Adrenal gland (tissue), 12 donors: ENCODE measurements around the gene SCT. TPM values are rescaled to one million over a fixed set of nuclear protein-coding genes. Genes with fewer than 3 reads are reported as not detected.
A peak's percentile ranks its signal among the peaks of the same experiment; 100 is the strongest.

Experiments
- DNase-seq, 7 donors: peaks; one replicate each; pipeline ENCODE4 v3.0.0-alpha.2; 2019 to 2020
- H3K27ac ChIP-seq, 5 donors: fragments of 200-600 bp; sonication (generic) in 4 of 5; 1 replicate in 3 of 5; 2 replicates in 2 of 5; pipeline versions ENCODE4 v1.5.1 to v1.8.0; 2016 to 2020; ENCODE audit warnings: mild to moderate bottlenecking in 1 of 5
- H3K27me3 ChIP-seq: fragments of 200-600 bp; 2 replicates; pipeline ENCODE4 v1.8.0; 2021
- H3K36me3 ChIP-seq, 2 donors: fragments of 200-600 bp; replicated peaks in 1 of 2; 1 replicate in 1 of 2; 2 replicates in 1 of 2; pipeline versions ENCODE4 v1.5.1 to v1.8.0; 2018 to 2022
- H3K4me1 ChIP-seq, 2 donors: fragments of 200-600 bp; replicated peaks in 1 of 2; 1 replicate in 1 of 2; 2 replicates in 1 of 2; pipeline versions ENCODE4 v1.5.1 to v1.8.0; 2018 to 2021
- H3K4me3 ChIP-seq, 4 donors: fragments of 200-600 bp; sonication (generic) in 3 of 4; one replicate each; pipeline ENCODE4 v1.5.1; 2016 to 2018
- H3K9me3 ChIP-seq, 3 donors: fragments of 200-600 bp; sonication (generic) in 1 of 3; replicated peaks in 1 of 3; 1 replicate in 2 of 3; 2 replicates in 1 of 3; pipeline versions ENCODE4 v1.5.1 to v1.8.0; 2016 to 2021
- POLR2A ChIP-seq, 2 donors: fragments of 450-650 bp; IDR thresholded peaks; one replicate each; pipeline ENCODE4 v1.6.1; 2017; ENCODE audit warnings: antibody characterized with exemption in 2 of 2, mild to moderate bottlenecking in 2 of 2, moderate library complexity in 1 of 2
- WGBS, 4 donors: extraction: QIAGEN DNeasy Blood & Tissue Kit in 2 of 4; methylation state at CpG; one replicate each; pipeline versions ENCODE4 v1.1.5 to v1.1.7; 2013 to 2017; 5-methylcytosine and 5-hydroxymethylcytosine counted together
- intact Hi-C, 2 donors: fragments of 100-400 bp; cut with DNase I; formaldehyde crosslinking; loops; one replicate each; pipeline versions ENCODE4 v1.14.1 to v1.15.0; 2022 to 2023
- polyA plus RNA-seq, 3 donors: library from polyadenylated mRNA; stranded (reverse); fragments of 200-250 nt in 2 of 3; fragments of 350-450 nt in 1 of 3; fragmentation: Illumina TruSeq in 1 of 3; extraction: RNeasy Lipid Tissue Mini Kit (QIAGEN cat#74804) in 1 of 3; gene quantifications; one replicate each; pipeline ENCODE4 v1.2.3, GENCODE V29; 2013 to 2014
- total RNA-seq, 9 donors: library from RNA; depleted of rRNA in 4 of 9; stranded (reverse); fragments of >200 nt in 4 of 9; fragments of 120-200 nt in 1 of 9; fragmentation: NEBNext Ultra II Directional in 1 of 9; extraction: Animal tissue kit (Norgen Biotek cat#: 25700) in 1 of 9; gene quantifications; one replicate each; pipeline versions ENCODE4 v1.1.0 to v1.2.4, GENCODE V29; 2013 to 2023
- TF ChIP-seq, protein P1 (sequence below), 6 experiments: fragments of 450-650 bp in 4 of 6; fragments of 200-600 bp in 2 of 6; sonication (generic) in 1 of 6; IDR thresholded peaks; 1 replicate in 5 of 6; 2 replicates in 1 of 6; pipeline versions ENCODE4 v1.5.1 to v1.8.0; 2016 to 2021; ENCODE audit warnings: antibody characterized with exemption in 6 of 6, mild to moderate bottlenecking in 2 of 6, moderate library complexity in 1 of 6
- donor health status: healthy with polysubstance abuse.
- donor health status: Bipolar disorder and iron deficiency.
- donor health status: DM: yes; HTN: yes; CAD: no.
- donor health status: DM: no; HTN: no; CAD: no.
- donor health status: DM: no; HTN: no; CAD: no.
- donor health status: DM: yes; HTN: yes; CAD: no.

SCT gene
- total and polyA plus RNA-seq, 12 donors = 0.61 to 0.67 TPM; not detected in 10

DNA sequence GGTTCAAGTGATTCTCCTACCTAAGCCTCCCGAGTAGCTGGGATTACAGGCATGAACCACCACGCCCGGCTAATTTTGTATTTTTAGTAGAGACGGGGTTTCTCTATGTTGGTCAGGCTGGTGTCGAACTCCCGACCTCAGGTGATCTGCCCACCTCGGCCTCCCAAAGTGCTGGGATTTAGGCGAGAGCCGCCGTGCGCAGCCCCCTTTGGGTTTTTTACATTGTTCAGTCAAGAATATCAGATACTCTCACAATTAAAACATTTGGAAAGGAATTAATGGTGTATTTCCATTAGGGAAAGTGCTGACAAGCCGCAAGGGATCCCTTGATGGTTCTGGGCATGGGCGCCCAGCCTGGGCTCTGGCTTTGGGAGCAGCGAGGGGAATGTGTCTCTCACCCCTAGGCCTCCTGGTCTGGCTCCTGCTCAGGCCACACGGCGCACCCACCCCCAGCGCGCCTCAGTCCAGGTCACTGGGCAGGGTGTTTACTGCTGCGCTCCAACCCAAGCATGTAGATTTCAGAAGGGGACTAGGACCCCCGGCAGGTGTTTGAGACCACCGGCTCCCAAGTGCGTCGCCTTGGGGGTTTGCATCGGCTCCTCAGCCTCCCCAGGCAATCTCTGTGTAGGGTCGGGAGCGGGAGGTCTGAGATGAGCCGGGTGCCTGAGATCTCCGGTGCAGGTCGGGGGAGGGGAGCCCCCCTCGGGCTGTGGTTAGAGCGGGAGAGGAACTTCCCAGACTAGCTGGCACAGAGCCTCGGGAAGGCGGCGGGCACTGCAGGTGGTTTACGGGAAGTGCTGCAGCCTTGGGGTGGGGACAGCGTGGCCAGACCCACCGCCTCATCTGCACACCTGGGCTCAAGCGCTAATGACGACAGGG is 10.4 kb downstream of the SCT start:
- intact Hi-C loops = no loop called here
- Histone ChIP-seq H3K27ac (peak overlapping the region in 3 of 5 donors; percentile 14 to 98 (median 87)), H3K4me1 (peaks cover 0 to 14% of the 10 kb centered on the region in 2 donors), H3K9me3 (no peaks in the 10 kb centered on the region), H3K36me3 (peaks cover 0 to 24% of the 10 kb centered on the region in 2 donors), H3K27me3 (no peaks in the 10 kb centered on the region), H3K4me3 (peak overlapping the region in 1 of 4 donors; percentile 66)
- WGBS, 4 donors = 81 to 91% (median 85%) methylated on average over 27 to 39 of the region's 39 CpGs
- peak in 2 of 7 donors; percentile 32 to 42 for DNase-seq
- TF ChIP-seq, protein P1, sequence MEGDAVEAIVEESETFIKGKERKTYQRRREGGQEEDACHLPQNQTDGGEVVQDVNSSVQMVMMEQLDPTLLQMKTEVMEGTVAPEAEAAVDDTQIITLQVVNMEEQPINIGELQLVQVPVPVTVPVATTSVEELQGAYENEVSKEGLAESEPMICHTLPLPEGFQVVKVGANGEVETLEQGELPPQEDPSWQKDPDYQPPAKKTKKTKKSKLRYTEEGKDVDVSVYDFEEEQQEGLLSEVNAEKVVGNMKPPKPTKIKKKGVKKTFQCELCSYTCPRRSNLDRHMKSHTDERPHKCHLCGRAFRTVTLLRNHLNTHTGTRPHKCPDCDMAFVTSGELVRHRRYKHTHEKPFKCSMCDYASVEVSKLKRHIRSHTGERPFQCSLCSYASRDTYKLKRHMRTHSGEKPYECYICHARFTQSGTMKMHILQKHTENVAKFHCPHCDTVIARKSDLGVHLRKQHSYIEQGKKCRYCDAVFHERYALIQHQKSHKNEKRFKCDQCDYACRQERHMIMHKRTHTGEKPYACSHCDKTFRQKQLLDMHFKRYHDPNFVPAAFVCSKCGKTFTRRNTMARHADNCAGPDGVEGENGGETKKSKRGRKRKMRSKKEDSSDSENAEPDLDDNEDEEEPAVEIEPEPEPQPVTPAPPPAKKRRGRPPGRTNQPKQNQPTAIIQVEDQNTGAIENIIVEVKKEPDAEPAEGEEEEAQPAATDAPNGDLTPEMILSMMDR (IDR thresholded peaks at IDR 0.05) = no peak
- TF ChIP-seq POLR2A (IDR thresholded peaks at IDR 0.05) = no peak

DNA sequence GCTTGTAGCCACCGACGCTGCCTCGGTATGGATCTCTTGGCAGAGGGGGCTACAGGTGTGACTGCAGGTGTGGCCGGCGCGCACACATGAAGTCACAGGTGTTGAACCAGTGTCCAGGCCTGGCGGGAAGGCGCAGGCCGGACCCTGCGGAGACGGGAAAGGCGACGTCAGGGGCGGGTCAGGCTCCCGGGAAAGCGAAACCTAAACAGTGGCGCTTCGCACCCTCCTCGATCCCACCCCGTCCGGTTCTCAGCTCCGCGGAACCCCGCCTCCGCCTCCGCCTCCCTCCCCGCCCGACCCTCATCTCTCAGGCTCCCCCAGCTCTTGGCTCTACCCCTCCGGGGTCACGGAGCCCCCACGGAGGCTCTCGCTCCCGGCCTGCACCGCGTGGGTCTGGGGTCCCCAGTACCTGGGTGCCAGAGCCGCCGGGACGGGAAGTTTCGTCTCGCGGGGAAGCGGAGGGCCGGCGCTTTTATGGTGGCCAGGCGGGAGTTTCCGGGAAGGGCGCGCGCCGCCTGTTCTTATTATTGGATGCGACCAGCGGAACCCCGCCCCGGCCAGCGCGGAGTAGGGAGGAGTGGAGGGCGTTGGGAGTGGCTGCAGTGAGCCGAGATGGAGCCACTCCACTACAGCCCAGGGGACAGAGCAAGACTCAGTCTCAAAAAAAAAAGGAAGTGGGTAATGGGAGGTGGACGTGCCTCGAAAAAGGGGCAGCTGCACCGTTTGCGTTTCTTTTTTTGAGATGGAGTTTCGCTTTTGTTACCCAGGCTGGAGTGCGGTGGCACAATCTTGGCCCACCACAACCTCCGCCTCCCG is 11.3 kb downstream of the SCT start, which contains the start of gene IRF7:
Gene IRF7, minus strand, starts transcription at position 447 of the 816 bp plus-strand sequence. CDS start 586 bp downstream, outside the sequence.
- H3K36me3 ChIP-seq = peaks cover 0 to 32% of the 10 kb centered on the region in 2 donors
- H3K27me3 ChIP-seq = no peaks in the 10 kb centered on the region
- H3K27ac ChIP-seq = peak within 1 kb of the TSS; percentile 41 to 98 (median 84)
- peak; percentile 80 to 96 (median 88) for DNase-seq
- H3K4me3 ChIP-seq = peak within 1 kb of the TSS in 3 of 4 donors; percentile 28 to 66 (median 35)
- no peaks in the 10 kb centered on the region for H3K9me3 ChIP-seq
- WGBS, 4 donors = 33 to 54% (median 49%) methylated on average over 23 to 66 of the region's 66 CpGs
- intact Hi-C loops = no loop called here
- TF ChIP-seq, protein P1 (IDR thresholded peaks at IDR 0.05) = no peak
- TF ChIP-seq POLR2A (IDR thresholded peaks at IDR 0.05) = peak; percentile 57 to 81
- peaks cover 0 to 14% of the 10 kb centered on the region in 2 donors for H3K4me1 ChIP-seq

DNA sequence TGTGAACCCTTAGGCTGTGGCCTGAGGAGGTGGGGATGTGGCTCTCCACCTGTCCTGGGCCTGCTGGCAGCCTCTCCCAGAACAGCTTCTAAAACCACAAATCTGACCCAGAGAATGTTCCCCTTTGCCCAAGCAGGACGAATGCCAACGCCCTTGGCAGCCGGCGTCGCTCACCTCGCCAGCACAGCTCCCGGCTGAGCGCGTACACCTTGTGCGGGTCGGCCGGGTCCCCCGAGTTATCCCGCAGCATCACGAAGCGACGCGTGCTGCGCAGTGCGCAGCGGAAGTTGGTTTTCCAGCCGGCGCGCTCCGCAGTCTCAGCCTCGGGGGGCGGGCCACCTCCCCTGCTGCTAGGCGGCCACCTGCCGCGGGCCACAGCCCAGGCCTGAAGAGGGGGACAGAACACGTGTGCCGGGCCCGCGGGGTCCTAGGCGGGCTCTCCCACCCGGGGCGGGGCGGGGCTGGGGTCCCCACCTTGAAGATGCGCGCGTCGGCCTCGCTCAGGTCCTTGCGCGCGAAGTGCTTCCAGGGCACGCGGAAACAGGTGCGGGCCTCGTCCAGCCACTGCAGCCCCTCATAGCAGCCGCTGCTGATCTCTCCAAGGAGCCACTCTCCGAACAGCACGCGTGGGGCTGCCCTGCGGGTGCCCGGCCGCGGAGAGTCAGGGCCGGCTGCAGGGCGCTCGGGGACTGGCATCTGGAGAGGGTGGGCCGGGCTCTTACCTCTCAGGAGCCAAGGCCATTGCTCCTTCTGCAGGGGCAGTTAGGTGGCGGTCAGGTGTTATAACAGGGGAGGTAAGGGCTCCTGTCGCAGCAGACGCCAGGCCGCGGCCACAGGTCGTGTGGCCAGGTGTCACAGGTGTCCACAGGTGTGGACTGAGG is 12.1 kb downstream of the SCT start:
- Histone ChIP-seq H3K9me3 (no peaks in the 10 kb centered on the region), H3K4me3 (peak overlapping the region in 3 of 4 donors; percentile 23 to 66 (median 28)), H3K36me3 (peaks cover 0 to 41% of the 10 kb centered on the region in 2 donors), H3K4me1 (peaks cover 0 to 14% of the 10 kb centered on the region in 2 donors), H3K27ac (peak overlapping the region in 4 of 5 donors; percentile 66 to 98 (median 86)), H3K27me3 (no peaks in the 10 kb centered on the region)
- intact Hi-C loops = loop anchor here in 1 of 2 donors (5.0 kb wide), 1 partner anchor 58 kb away; no protein-coding TSS in a partner anchor
- no peak for TF ChIP-seq POLR2A (IDR thresholded peaks at IDR 0.05)
- TF ChIP-seq, protein P1 (IDR thresholded peaks at IDR 0.05) = no peak
- DNase-seq = peak in 1 of 7 donors; percentile 56
- WGBS, 4 donors = 64 to 89% (median 73%) methylated on average over 21 to 68 of the region's 68 CpGs
